IgD-negative memory B cell (primary cell): ENCODE results near the gene ARV1. TPM values are rescaled to one million over a fixed set of nuclear protein-coding genes. Genes with fewer than 3 reads are reported as not detected.
"Not testable (repeated sequence)": the region's sequence is repeated elsewhere in the genome, so short reads cannot be mapped to it uniquely, and the experiment has no call there.

Experiments used
- H3K27ac Mint-ChIP-seq, 3 donors: one replicate each; pipeline ENCODE4 v1.8.0; 2020 to 2022; ENCODE audit warnings: mild to moderate bottlenecking in 3 of 3, mixed read lengths in 3 of 3, moderate library complexity in 1 of 3
- H3K27me3 Mint-ChIP-seq: one replicate; pipeline ENCODE4 v1.8.0; 2021; ENCODE audit warnings: mixed read lengths
- H3K36me3 Mint-ChIP-seq: one replicate; pipeline ENCODE4 v1.8.0; 2020; ENCODE audit warnings: mild to moderate bottlenecking, mixed read lengths
- H3K4me1 Mint-ChIP-seq, 3 donors: one replicate each; pipeline ENCODE4 v1.8.0; 2020 to 2022; ENCODE audit warnings: mixed read lengths in 3 of 3, mild to moderate bottlenecking in 1 of 3
- H3K4me3 Mint-ChIP-seq, 4 donors: one replicate each; pipeline ENCODE4 v1.8.0; 2020 to 2022; ENCODE audit warnings: mild to moderate bottlenecking in 4 of 4, mixed read lengths in 4 of 4, moderate library complexity in 3 of 4
- H3K9me3 Mint-ChIP-seq, 3 donors: one replicate each; pipeline ENCODE4 v1.8.0; 2020 to 2021; ENCODE audit warnings: mixed read lengths in 3 of 3, mild to moderate bottlenecking in 1 of 3
- polyA plus RNA-seq: library from polyadenylated mRNA; unstranded; fragments of 300-500 nt; fragmentation: Illumina TruSeq; gene quantifications from one replicate; pipeline ENCODE4 v1.2.3, GENCODE V29; 2021

The ARV1 gene
- polyA plus RNA-seq, 1 donor from 2014 or later: 29.2 TPM

GRCh38 chr1:230985711-230986110, 6.8 kb downstream of the ARV1 start:
- H3K27me3 Mint-ChIP-seq: no peaks in the 10 kb centered on the region
- H3K4me1 Mint-ChIP-seq: peaks cover 0 to 14% (median 10%) of the 10 kb centered on the region in 3 donors
- H3K36me3 Mint-ChIP-seq: peaks cover 7% of the 10 kb centered on the region
- no peaks in the 10 kb centered on the region for H3K9me3 Mint-ChIP-seq
- no peak overlapping the region for H3K27ac Mint-ChIP-seq
- H3K4me3 Mint-ChIP-seq: no peak overlapping the region

GRCh38 chr1:230986976-230987375, 8.1 kb downstream of the ARV1 start:
- H3K9me3 Mint-ChIP-seq: no peaks in the 10 kb centered on the region
- H3K4me1 Mint-ChIP-seq: peaks cover 0 to 14% (median 10%) of the 10 kb centered on the region in 3 donors
- H3K27ac Mint-ChIP-seq: no peak overlapping the region
- no peaks in the 10 kb centered on the region for H3K27me3 Mint-ChIP-seq
- no peak overlapping the region for H3K4me3 Mint-ChIP-seq
- H3K36me3 Mint-ChIP-seq: peaks cover 13% of the 10 kb centered on the region

- Mint-ChIP-seq H3K27me3 (no peaks in the 10 kb centered on the region), H3K36me3 (peaks cover 17% of the 10 kb centered on the region), H3K27ac (no peak overlapping the region), H3K4me3 (no peak overlapping the region), H3K9me3 (no peaks in the 10 kb centered on the region), H3K4me1 (peaks cover 0 to 14% (median 10%) of the 10 kb centered on the region in 3 donors)
These were observed 8.6 kb downstream of the ARV1 start for GRCh38 chr1:230987448-230987847.

- H3K4me1 Mint-ChIP-seq: no peaks in the 10 kb centered on the region
- no peaks in the 10 kb centered on the region for H3K9me3 Mint-ChIP-seq
- H3K27me3 Mint-ChIP-seq: no peaks in the 10 kb centered on the region
- peaks cover 21% of the 10 kb centered on the region for H3K36me3 Mint-ChIP-seq
- H3K27ac Mint-ChIP-seq: no peak overlapping the region
- H3K4me3 Mint-ChIP-seq: no peak overlapping the region
These were observed 13.3 kb downstream of the ARV1 start for GRCh38 chr1:230992100-230992774.

- no peak overlapping the region for H3K4me3 Mint-ChIP-seq
- no peaks in the 10 kb centered on the region for H3K4me1 Mint-ChIP-seq
- H3K36me3 Mint-ChIP-seq: peaks cover 24% of the 10 kb centered on the region
- H3K27ac Mint-ChIP-seq: no peak overlapping the region
- H3K9me3 Mint-ChIP-seq: peaks cover 0 to 2% (median 0%) of the 10 kb centered on the region in 3 donors
- no peaks in the 10 kb centered on the region for H3K27me3 Mint-ChIP-seq
These were observed 16.0 kb downstream of the ARV1 start for GRCh38 chr1:230994860-230995259.

- no peak overlapping the region for H3K4me3 Mint-ChIP-seq
- no peaks in the 10 kb centered on the region for H3K4me1 Mint-ChIP-seq
- H3K36me3 Mint-ChIP-seq: peaks cover 16% of the 10 kb centered on the region
- no peak overlapping the region for H3K27ac Mint-ChIP-seq
- H3K27me3 Mint-ChIP-seq: no peaks in the 10 kb centered on the region
- H3K9me3 Mint-ChIP-seq: peaks cover 11 to 22% (median 13%) of the 10 kb centered on the region in 3 donors
These were observed 21.3 kb downstream of the ARV1 start for GRCh38 chr1:231000201-231000600.

- Mint-ChIP-seq H3K27me3 (no peaks in the 10 kb centered on the region), H3K4me3 (no peak overlapping the region), H3K9me3 (peaks cover 12 to 26% (median 16%) of the 10 kb centered on the region in 3 donors)
These were observed 21.7 kb downstream of the ARV1 start for GRCh38 chr1:231000639-231001038.

GRCh38 chr1:231001892-231002291, 23.0 kb downstream of the ARV1 start:
- H3K27me3 Mint-ChIP-seq: no peaks in the 10 kb centered on the region
- H3K27ac Mint-ChIP-seq: no peak overlapping the region
- H3K4me3 Mint-ChIP-seq: no peak overlapping the region
- no peaks in the 10 kb centered on the region for H3K4me1 Mint-ChIP-seq
- peaks cover 15% of the 10 kb centered on the region for H3K36me3 Mint-ChIP-seq
- peaks cover 23 to 38% (median 23%) of the 10 kb centered on the region in 3 donors for H3K9me3 Mint-ChIP-seq

More at GRCh38 chr1:231000639-231001038, 21.7 kb downstream of the ARV1 start:
- no peaks in the 10 kb centered on the region for H3K4me1 Mint-ChIP-seq
- H3K27ac Mint-ChIP-seq: no peak overlapping the region
- H3K36me3 Mint-ChIP-seq: peaks cover 17% of the 10 kb centered on the region

- H3K4me3 Mint-ChIP-seq: not testable (repeated sequence)
- peaks cover 11% of the 10 kb centered on the region for H3K36me3 Mint-ChIP-seq
These were observed 28.6 kb downstream of the ARV1 start for GRCh38 chr1:231007535-231007934.

GRCh38 chr1:231011360-231011759, 32.5 kb downstream of the ARV1 start:
- no peaks in the 10 kb centered on the region for H3K4me1 Mint-ChIP-seq
- no peak overlapping the region for H3K4me3 Mint-ChIP-seq
- H3K9me3 Mint-ChIP-seq: peaks cover 2 to 15% (median 11%) of the 10 kb centered on the region in 3 donors
- peaks cover 2% of the 10 kb centered on the region for H3K36me3 Mint-ChIP-seq
- no peaks in the 10 kb centered on the region for H3K27me3 Mint-ChIP-seq
- no peak overlapping the region for H3K27ac Mint-ChIP-seq

More at GRCh38 chr1:231007535-231007934, 28.6 kb downstream of the ARV1 start:
- not testable (repeated sequence) for H3K27me3 Mint-ChIP-seq, H3K27ac Mint-ChIP-seq, H3K4me1 Mint-ChIP-seq
- peaks cover 23 to 45% (median 23%) of the 10 kb centered on the region in 3 donors for H3K9me3 Mint-ChIP-seq

- Mint-ChIP-seq H3K27ac (no peak overlapping the region), H3K9me3 (peaks cover 0 to 9% (median 5%) of the 10 kb centered on the region in 3 donors), H3K36me3 (peaks cover 2% of the 10 kb centered on the region), H3K4me1 (no peaks in the 10 kb centered on the region), H3K4me3 (no peak overlapping the region), H3K27me3 (no peaks in the 10 kb centered on the region)
These were observed 33.1 kb downstream of the ARV1 start for GRCh38 chr1:231011963-231012362.

GRCh38 chr1:231013391-231014015, 34.6 kb downstream of the ARV1 start:
- Mint-ChIP-seq H3K4me1 (no peaks in the 10 kb centered on the region), H3K36me3 (no peaks in the 10 kb centered on the region), H3K9me3 (no peaks in the 10 kb centered on the region), H3K27ac (no peak overlapping the region), H3K27me3 (no peaks in the 10 kb centered on the region), H3K4me3 (no peak overlapping the region)

GRCh38 chr1:231016234-231016633, 37.3 kb downstream of the ARV1 start:
- Mint-ChIP-seq H3K27me3 (no peaks in the 10 kb centered on the region), H3K9me3 (no peaks in the 10 kb centered on the region), H3K36me3 (no peaks in the 10 kb centered on the region), H3K4me1 (no peaks in the 10 kb centered on the region), H3K27ac (no peak overlapping the region), H3K4me3 (no peak overlapping the region)

- Mint-ChIP-seq H3K9me3 (no peaks in the 10 kb centered on the region), H3K27me3 (no peaks in the 10 kb centered on the region), H3K27ac (peak overlapping the region in 1 of 3 donors; percentile 6)
These were observed 38.1 kb downstream of the ARV1 start for GRCh38 chr1:231016966-231017365.

GRCh38 chr1:231019711-231020110, 40.8 kb downstream of the ARV1 start:
- Mint-ChIP-seq H3K9me3 (no peaks in the 10 kb centered on the region), H3K27me3 (no peaks in the 10 kb centered on the region), H3K27ac (peak overlapping the region in 1 of 3 donors; percentile 53), H3K4me1 (no peaks in the 10 kb centered on the region), H3K36me3 (no peaks in the 10 kb centered on the region), H3K4me3 (peak overlapping the region in 1 of 4 donors; percentile 21)

More at GRCh38 chr1:231016966-231017365, 38.1 kb downstream of the ARV1 start:
- Mint-ChIP-seq H3K36me3 (no peaks in the 10 kb centered on the region), H3K4me1 (no peaks in the 10 kb centered on the region), H3K4me3 (no peak overlapping the region)
